ENCODE measurements around the gene UBFD1.
"Not testable (repeated sequence)": the region's sequence is repeated elsewhere in the genome, so short reads cannot be mapped to it uniquely, and the experiment has no call there.

UBFD1 gene

GRCh38 chr16:23564575-23565363 is 7.2 kb downstream of the UBFD1 start:
- DNase-seq: peak in 1 of 56 donors; percentile 11

- no peak for DNase-seq
Observed at GRCh38 chr16:23566724-23567123, 9.2 kb downstream of the UBFD1 start.

GRCh38 chr16:23567602-23568001 is 10.1 kb downstream of the UBFD1 start:
- no peak for DNase-seq

GRCh38 chr16:23570992-23571632 is 13.6 kb downstream of the UBFD1 start:
- peak in 9 of 56 donors; percentile 1 to 30 (median 6) for DNase-seq

- DNase-seq: no peak
Observed at GRCh38 chr16:23571895-23572294, 14.4 kb downstream of the UBFD1 start.

- DNase-seq: no peak
Observed at GRCh38 chr16:23572394-23572793, 14.9 kb downstream of the UBFD1 start.

- DNase-seq: no peak
Observed at GRCh38 chr16:23573817-23574216, 16.3 kb downstream of the UBFD1 start.

GRCh38 chr16:23575834-23576233 is 18.3 kb downstream of the UBFD1 start:
- no peak for DNase-seq

GRCh38 chr16:23577493-23577892 is 20.0 kb downstream of the UBFD1 start:
- no peak for DNase-seq

- DNase-seq: peak in 3 of 56 donors; percentile 4 to 28 (median 9)
Observed at GRCh38 chr16:23578101-23578830, 20.7 kb downstream of the UBFD1 start.

GRCh38 chr16:23579371-23579770 is 21.8 kb downstream of the UBFD1 start:
- DNase-seq: no peak

GRCh38 chr16:23580391-23580790 is 22.9 kb downstream of the UBFD1 start:
- no peak for DNase-seq

GRCh38 chr16:23581764-23582163 is 24.2 kb downstream of the UBFD1 start:
- no peak for DNase-seq

GRCh38 chr16:23583271-23583670 is 25.7 kb downstream of the UBFD1 start:
- not testable (repeated sequence) for DNase-seq

GRCh38 chr16:23584186-23585076 is 26.9 kb downstream of the UBFD1 start:
- no peak for DNase-seq

GRCh38 chr16:23587726-23588125 is 30.2 kb downstream of the UBFD1 start:
- DNase-seq: no peak

GRCh38 chr16:23590181-23590580 is 32.7 kb downstream of the UBFD1 start:
- DNase-seq: no peak

- no peak for DNase-seq
Observed at GRCh38 chr16:23594186-23594585, 36.7 kb downstream of the UBFD1 start.

GRCh38 chr16:23595246-23595950 is 37.9 kb downstream of the UBFD1 start:
- peak in 1 of 56 donors; percentile 42 for DNase-seq

GRCh38 chr16:23595951-23596720 is 38.6 kb downstream of the UBFD1 start, which contains the start of gene NDUFAB1:
NDUFAB1 (minus strand) TSS chr16:23596316; CDS start chr16:23596290, 26 bp downstream.
- peak; percentile 21 to 92 (median 76) for DNase-seq

Measured in amygdala (tissue), 56 donors.